ENCODE data around the gene FAM174B.

Gene FAM174B

DNA sequence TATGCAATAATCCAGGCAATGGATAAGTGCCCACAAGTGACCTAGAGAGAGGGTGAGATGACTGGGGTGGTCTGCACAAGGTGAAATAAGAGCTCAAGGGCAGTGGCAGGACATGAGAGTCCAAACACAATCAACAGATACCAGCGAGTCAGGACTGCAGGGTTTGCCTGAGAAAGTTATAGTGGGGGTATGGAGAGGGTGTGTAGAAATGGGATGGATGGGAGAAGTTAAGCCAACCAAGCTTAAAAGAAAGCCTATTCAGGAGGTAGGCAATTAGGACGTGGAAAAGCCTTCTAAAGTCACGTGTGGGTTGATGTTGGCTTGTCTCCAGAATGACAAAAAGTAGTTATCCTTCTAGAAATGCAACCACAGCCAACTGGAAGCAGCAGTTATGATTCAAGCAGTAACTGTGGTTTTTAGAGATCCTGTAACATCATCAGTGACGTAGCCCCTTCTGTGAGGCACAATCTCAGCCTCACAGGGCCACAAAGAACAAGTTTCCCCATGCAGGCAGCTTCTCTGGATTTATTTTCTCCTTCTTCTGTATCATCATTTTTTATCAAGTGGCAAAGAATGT is 56.1 kb downstream of the FAM174B start:
- DNase-seq, result no peak

DNA sequence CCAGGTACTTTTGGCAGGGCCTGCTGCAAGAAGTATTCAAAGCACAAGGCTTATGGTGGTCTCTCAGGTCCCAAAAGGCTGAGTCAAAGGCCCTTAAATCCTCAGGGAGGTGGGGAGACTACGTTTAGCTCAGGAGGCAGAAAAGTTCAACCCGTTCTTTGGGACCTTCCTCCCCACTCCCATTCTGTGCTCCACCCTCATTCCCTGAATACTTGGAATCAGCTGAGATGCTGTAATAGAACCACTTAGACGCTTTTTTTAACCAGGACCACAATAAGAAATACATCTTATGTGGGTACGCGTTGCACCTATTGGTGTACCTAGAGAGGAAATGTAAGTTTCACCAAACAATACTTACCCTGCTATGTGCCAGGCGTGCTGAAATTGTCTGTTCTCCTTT is 58.0 kb downstream of the FAM174B start:
- DNase-seq, result no peak

DNA sequence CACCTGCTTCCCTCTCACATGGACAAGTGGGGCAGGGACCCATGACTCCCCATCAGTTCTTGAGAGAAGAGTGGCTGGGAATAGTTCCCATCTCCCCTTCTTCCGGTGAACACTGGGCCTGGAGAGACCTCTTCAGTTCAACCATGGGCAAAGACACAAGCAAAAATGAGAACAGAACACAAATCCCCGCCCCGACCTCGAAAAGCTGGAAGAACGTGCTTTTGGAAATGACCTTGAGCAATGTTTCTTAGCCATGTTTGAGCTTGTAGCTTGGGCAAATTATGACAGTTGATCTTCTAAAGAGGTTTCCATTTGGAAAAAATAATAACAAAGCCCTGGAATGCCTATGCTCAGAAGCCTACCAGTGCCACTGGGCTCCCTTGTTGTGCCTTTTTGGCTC is 59.0 kb downstream of the FAM174B start:
- DNase-seq, result no peak

DNA sequence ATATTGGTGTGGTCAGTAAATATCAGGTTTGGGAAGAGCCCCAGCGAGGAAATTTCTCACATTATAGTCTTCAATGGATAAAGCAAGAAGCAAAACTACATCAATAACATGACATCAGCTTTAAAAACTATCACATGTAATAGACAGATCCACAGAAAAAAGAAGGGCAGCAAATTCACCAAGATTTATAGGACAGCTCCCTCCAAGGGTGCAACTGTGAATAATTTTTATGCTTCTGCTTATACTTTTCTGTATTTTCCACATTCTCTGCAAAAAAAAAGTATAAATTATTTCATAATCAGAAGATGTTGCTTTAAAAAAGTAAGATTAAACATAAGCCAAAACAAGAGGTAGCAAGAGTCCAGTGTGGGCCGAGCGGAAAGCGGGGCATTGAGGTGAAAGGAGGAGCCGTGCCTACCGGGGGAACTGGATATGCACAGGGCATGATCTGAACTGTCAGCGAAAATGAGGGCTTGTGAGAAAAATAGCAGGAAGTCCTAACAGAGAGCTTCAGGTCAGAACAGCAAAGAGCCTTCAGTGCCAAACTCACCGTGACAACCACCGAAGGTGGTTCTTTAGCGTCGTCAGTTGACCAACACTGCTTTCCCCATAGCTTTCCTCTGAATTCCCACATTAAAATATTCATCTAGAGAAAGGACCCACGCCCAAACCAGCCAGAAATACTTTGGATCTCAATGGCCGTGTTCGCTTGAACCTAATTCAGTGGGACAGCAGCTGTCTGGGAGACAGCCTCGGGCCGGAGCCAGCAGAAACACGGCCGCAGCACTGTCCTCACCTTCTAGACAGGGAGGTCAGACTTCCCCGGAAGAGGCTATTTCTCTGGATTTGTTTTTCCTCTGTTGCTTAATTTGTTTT is 59.8 kb downstream of the FAM174B start:
- no peak for DNase-seq

DNA sequence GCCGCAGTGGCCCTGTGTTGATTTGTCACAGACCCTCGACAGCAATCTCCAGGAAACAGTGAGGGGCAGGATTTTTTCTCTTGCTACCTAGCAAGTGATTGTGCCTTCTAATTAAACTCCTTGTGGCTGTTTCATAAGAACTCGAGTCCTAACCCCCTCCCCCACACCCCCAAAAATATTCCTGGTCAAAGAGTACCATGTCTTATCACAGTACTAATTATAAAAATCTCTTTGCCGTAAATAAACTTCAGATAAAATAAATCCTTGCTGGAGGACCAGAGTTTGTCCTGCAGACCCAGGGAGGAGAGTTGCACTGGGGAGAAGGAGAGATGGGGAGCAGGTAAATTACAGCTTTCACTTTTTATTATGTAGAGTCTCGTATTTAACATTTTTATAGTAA is 64.3 kb downstream of the FAM174B start:
- no peak for DNase-seq

DNA sequence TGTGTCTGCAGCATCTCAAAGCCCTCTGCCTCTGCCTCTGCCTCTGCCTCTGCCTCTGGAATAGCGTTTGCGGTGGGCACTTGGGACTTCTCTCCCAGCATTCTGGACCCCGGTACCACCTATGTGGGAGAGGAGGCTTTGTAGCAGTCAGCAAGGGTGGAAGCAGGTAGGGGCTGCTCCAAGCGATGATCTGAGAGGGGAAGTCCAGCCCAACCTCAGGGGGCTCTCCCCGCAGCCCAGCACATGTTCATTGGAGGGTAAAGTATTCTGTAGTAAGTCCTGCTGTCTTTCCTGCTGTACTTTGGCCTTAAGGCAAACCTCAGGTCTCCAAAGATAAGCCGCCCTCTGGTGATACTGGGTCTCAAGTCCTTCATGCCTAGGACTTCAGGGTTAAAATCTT is 68.6 kb downstream of the FAM174B start:
- no peak for DNase-seq

DNA sequence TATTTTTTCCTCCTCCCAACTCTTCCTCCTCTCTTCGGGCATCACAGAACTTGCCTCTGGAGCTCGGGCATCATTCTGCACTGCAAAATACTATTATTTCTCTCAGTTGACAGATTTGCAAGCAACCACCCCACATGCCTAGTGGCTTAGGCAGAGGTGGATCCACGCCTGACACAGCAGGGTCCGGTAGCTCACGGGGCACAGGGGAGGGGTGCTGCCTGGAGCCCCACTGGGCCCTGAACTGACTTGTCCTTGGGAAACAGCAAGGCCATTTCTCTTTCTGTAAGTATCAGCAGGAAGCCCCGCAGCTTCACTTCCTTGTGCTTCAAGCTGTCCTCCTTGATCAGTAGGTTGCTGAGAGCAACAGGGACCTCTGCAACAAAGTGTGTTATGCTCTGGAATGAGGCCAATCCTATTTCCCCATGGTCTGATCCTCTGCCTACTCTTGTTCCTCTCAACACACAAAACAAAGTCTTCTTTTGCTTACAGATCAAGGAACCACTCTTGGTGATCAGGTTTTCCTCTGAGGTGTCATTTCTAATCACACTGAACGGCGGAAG is 69.1 kb downstream of the FAM174B start:
- no peak for DNase-seq

DNA sequence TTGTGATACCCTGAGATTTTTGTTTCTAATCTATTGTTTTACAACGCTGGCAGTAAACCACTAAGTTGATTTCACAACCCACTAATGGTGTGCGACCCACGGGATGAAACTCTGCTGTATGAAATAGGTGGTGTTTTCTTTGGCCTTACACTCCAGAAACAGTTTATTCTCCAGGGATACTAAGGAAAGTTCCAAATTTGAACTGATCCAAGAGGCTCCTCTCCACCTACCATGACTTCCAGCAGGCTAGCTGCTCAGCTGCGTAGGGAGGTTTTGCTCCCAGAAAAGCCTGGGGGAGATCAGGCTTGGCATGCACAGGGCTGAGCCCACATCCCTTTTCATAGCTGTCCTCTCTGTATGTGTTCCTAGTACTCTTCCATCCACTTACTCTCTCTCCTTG is 71.5 kb downstream of the FAM174B start:
- no peak for DNase-seq

DNA sequence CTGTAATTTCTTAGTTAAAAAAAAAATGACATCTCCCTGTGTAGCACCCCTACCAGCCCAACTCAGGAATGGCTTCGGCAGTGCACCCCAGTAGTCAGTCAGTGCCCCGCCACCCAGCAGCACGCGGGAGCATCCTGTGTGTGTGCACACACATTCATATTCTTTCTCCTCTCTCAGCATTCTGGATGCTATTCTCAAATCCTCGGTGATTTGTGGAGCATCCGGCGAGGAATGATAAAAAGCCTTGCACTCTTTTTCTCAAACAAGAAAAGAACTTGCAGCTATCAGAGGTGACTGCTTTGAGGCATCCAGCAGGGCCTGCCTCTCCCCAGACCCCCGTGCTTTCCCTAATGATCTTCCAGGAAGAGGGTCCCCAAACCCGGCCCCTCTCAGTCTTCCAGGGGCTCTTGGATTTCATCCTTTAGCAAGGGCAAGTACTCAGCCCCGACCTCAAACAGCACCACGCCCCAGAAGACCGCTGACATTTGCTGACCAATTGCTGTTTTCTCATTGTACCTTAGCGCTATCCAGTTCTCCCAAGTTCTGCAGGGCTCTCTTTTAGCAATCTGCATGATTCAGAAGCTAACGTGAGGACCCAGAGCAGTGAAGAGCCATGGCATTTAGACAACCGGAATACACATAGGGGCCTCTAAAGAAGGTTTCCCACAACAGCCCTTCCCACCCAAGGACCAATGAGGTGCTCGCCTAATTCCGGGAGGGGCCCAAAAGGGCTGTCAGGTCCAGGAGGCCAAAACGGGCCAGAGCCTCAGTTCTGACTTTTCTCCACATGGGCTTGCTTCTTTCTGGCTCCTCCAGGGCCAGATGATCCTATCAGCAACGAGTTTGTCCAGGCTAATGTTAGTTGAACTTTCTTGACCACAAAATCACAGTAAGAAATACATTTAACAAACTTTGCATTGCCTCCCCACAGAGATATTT is 72.2 kb downstream of the FAM174B start:
- DNase-seq, result no peak

DNA sequence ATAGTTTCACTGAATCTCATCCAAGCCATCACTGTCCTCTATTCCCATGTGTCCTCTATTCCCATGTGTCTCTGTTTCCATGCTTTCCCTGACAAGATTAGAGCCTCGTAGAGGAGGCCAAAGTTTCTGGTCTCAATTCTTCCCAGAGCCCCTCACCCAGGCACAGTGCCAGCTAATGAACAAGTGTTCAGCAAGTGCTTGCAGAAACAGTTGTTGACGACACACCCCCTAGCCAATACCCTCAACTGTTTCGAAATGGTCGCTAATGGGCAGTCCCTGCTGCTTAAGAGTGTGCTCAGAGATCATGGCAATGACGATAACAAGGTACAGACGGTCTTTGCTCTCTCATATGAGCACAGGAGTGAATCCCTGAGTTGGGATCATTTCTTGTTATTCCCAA is 73.4 kb downstream of the FAM174B start:
- DNase-seq, result no peak

DNA sequence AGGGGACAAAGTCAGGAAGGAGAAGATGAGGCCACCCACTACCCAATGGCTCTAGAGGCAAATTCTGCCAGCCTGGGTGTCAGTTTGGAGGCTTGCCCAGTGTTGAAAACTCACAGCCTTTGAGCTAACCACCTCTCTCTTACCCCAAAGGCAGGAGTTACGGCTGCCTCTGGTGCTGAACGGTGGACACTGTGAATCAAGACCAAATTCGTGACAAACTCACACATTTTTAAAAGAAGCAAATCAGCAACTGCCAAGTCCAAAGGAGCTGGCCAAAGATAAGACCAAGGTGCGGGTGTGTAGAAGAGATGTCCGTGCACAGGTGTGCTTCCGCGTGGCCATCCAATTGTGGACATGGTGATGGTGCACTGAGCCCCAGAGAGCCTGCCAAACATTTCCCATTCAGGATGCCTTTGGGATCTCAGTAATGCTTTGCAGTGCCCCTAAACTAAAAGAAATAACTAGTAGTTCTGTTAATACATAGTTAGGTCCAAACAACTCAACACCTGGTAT is 74.6 kb downstream of the FAM174B start:
- DNase-seq, result no peak

DNA sequence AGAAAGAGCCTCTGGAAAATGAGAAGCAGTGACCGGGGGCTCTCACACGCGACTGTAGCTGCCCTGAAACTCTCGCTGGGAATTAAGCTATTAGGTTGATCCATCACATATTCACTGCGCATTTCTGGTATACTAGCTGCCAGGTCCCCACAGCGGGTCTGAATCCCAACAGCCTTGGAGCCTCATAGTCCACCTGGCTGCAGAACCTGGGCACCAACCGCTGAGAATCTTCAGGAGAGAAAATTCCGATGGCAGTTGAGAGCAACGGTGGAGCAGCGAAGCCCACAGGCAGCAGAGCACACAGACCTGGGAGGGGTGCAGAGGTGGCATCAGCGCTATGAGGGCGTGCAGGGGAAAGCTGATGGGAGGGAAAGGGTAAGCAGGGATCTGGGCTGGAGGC is 75.1 kb downstream of the FAM174B start:
- DNase-seq, result no peak

DNA sequence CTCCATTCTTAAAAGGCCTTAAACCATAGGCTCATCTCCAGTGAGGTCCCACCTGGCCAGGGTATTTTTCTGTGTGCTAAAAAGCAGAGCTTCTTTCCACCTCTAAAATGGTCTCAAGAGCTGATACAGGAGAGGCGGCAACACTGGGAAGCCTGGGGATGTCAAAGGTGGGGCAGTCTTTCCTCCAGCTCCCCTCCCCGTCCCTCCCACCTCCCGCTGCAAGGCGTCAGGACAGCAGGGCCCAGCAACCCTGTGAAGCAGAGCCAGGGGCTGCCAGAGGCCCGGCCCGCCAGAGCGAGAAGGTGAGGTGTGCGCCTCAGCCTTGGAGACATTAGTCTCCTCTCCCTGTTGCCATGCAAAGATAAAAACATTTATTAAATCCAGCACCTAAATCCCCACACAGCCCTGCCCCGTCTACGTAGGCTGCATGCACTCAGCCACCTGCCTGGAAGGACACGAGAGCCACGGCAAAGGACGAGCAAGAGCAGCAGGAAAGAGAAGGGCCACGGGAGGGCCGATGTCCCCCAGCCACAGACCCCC is 75.6 kb downstream of the FAM174B start:
- no peak for DNase-seq

DNA sequence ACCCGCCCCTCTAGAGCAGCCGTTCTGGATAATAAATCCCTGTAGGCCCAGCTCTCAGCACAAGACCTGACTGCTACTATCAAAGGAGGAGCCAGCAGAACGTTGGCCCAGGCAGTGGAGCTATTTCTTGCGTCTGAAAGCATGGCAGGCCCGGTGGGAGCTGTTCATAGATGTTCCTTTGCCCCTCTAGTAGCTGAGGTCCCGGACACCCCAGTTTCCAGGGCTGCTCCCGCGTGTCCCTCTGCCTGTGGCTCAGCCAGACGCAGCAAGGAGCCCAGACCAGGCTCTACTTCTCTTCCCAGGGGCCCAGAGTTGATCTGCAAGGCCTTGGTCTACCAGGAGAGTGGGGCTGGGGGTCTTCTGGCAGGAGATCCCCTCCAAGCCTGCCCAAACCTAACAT is 76.1 kb downstream of the FAM174B start:
- DNase-seq, result no peak

DNA sequence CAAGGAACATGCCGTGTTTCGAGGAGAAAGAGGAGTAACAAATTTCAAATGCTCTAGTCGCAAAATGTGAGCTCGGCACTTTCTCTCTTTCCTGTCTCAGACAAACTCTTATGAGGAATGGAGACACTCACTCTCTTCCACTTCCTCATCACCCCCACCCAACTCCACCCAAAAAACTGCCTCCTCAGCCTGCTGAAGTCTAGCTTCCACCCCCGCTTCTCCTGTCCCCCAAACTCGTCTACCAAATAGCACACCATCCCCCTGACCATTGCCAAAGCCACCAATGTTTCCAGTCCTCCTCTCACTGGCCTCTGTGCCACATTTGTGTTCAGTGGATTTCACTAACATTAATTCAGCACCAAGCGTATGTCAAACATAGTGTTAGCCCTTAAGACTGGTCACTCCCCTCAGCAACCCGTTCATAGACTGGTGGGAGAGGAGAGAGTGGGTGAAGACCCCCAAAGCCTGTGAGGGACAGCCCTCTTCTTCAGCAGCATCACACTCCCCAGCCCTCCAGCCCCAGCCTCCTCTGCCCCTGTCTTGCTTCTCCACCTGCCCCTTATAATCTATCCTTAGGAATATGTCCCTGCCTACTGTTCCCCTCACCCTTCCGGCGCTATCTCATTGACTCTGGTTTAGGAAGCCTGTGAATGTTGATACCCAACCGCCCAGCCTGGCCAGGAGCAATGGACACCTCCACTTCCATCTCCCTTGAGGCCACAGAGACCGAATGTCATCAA is 77.3 kb downstream of the FAM174B start:
- no peak for DNase-seq

DNA sequence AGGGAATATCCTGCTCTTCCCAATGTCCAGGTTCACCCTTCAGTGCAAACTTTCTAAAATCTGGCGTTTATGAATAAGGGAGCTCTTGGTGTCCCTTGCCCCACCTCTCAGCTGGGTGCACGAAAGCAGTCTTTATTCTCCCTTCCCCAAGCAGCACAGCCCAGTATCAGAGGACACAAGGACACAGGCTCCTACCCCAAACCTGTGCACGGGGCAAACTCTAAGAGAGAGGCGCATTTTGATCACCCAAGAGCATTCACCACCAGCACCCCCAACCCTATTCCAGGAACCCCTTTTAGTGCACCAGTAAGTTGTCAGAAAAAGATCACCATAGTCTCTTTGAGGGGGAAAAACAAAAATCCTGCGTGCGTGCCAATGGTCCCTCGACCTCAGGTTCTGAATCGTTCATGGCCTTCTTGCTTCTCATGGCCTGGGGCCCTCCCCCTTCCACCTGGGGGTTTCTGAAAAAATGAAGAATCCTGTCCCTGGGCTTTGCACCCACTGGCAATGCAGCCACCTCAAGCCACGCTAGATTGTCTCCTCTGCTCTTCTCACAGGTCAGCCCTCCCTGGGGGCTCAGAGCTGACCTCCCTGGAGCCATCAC is 78.9 kb downstream of the FAM174B start:
- DNase-seq, result no peak

DNA sequence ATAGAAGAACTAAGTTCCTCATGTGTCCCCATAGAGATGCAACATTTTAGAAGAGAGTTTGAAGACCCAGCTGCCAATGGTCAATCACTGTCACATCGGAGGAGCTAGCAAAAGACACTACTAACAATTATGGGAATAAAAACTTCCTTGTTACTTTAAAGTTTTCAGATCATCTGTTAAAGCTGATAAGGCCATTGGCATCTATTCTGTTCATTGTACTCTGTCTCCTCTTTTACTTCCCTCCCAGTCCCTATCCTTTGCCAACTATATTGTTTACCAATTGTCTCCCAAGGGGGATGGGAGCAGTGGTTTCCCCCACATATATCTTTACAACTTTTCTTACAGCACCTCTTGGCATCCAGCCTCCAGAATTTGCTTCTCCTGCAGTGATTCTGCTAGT is 81.0 kb downstream of the FAM174B start:
- DNase-seq, result no peak

DNA sequence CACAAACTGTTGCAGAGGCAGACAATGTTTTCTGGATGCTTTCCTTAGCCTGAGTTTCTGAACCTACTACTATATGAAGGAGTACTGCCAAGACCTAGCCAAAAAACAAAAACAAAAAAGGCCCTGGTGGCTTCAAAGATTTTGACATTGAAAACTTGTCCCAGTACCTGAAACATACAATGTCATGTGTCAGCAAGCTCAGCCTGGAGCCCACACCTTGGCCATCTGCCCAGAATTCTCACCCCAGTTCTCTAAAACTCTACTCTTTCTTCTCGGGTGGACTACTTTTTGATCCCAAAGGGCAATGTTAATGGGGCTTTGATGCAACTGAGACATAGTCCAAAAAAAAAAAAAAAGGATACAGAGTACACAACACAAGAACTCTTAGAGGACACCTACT is 81.4 kb downstream of the FAM174B start:
- no peak for DNase-seq

DNA sequence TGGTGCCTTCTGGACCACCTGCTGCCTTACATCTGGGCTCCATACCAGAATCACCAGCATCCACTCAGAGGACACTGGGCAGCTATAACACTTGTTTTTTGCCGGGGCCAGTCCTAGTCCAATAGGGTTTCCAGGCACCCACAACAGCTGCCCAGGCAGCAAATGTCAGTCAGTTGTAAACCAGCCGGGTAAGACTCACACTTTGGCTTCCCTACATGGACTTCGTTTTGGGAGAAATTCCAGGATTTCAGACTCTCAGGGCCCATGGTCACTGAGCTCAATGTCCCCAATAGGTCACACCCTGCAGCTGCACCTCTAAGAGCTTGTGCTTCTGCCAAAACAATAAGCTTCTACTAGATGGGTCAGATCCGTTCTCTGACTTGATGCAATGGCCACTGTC is 83.8 kb downstream of the FAM174B start:
- no peak for DNase-seq

DNA sequence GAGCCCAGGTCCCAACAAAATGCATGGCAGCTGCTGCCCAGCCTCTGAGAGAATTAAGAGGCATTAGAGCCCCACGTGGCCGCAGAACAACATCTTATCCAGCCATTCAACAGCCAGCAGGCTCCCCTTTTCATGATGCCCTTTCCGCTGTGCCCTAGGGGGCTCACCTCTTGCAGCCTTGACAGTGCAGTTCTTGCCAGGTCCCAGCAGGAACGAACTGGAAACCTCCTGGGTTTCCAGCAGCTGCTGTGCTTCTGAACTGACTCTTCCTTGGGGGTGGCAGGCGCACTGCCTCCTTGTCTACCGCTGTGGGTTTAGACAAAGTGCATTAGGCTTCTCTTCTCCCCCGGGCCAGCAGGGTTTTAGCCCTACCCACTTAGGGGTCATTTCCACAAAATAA is 85.2 kb downstream of the FAM174B start:
- peak; percentile 80 for DNase-seq

DNA sequence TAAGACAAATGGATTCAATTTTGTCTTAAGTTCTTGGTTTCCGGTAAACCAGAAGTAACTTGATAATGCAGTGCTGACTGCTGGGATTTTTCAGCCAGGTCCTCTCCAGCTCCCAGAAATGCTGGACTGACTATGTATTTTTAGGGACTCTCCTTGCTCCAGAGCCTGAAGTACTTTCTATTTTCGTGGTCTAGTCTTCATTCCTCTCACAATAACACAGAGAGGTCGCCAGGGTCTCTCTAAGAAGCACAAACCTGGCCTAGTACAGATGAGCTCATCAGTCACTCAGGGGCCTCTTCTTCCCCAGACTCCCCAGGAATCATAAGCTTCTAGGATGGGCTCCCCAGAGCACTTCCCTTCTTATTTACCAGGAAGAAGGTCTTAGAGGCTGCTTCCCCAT is 85.8 kb downstream of the FAM174B start:
- DNase-seq, result no peak
